PC-9 (cell line): Measurements from ENCODE around the gene DISC1. TPM values are rescaled to one million over a fixed set of nuclear protein-coding genes. Genes with fewer than 3 reads are reported as not detected.

Experiments used
- BruUV-seq: library from RNA; stranded (reverse); fragments of 400-500 nt; replicated peaks from 2 replicates; lab custom pipeline; 2021; lab: Mats Ljungman, UMichigan
- CTCF ChIA-PET: fragments of 300-600 bp; sonication (Branson Sonifier 250); formaldehyde crosslinking; loops from one replicate; lab custom pipeline; 2022; ENCODE audit warnings: antibody characterized with exemption; lab: Charles Lee
- POLR2A ChIA-PET: fragments of 300-600 bp; sonication (Branson Sonifier 250); formaldehyde crosslinking; loops from one replicate; lab custom pipeline; 2022; ENCODE audit warnings: antibody characterized with exemption; ENCODE audit not compliant: unreplicated experiment; lab: Charles Lee
- DNase-seq, 2 experiments: peaks; one replicate each; pipeline versions ENCODE4 v3.0.0 to v3.0.0-alpha.2; 2015 to 2022; ENCODE audit warnings: mixed read lengths in 1 of 2
- H2AFZ ChIP-seq: fragments of 200-600 bp; sonication (generic); 2 replicates; pipeline ENCODE4 v1.8.1; 2017; ENCODE audit warnings: antibody characterized with exemption
- H3F3A ChIP-seq: fragments of 200-600 bp; sonication (generic); 2 replicates; pipeline ENCODE4 v1.8.1; 2017; ENCODE audit warnings: antibody characterized with exemption, mild to moderate bottlenecking, low read depth; ENCODE audit not compliant: insufficient read depth
- H3K27ac ChIP-seq: fragments of 200-600 bp; sonication (generic); 2 replicates; pipeline ENCODE4 v1.6.1; 2016; ENCODE audit warnings: mixed run types
- H3K27me3 ChIP-seq: fragments of 200-600 bp; sonication (generic); 2 replicates; pipeline ENCODE4 v1.6.1; 2016; ENCODE audit warnings: low read depth, mixed run types; ENCODE audit not compliant: insufficient read depth
- H3K36me3 ChIP-seq: fragments of 200-600 bp; sonication (generic); 2 replicates; pipeline ENCODE4 v1.6.1; 2016; ENCODE audit warnings: low read depth, mixed run types
- H3K4me1 ChIP-seq: fragments of 200-600 bp; sonication (generic); replicated peaks from 2 replicates; pipeline ENCODE4 v1.6.1; 2016; ENCODE audit warnings: mixed run types; ENCODE audit not compliant: insufficient read depth
- H3K4me2 ChIP-seq: fragments of 200-600 bp; sonication (generic); 2 replicates; pipeline ENCODE4 v1.6.1; 2017; ENCODE audit warnings: mixed run types
- H3K4me3 ChIP-seq: fragments of 200-600 bp; sonication (generic); 2 replicates; pipeline ENCODE4 v1.6.1; 2016; ENCODE audit warnings: mixed run types
- H3K79me2 ChIP-seq: fragments of 200-600 bp; sonication (generic); 2 replicates; pipeline ENCODE4 v1.6.1; 2017; ENCODE audit warnings: low read depth, mixed run types
- H3K9me2 ChIP-seq: fragments of 200-600 bp; sonication (generic); 2 replicates; pipeline ENCODE4 v1.8.1; 2017; ENCODE audit warnings: mild to moderate bottlenecking; ENCODE audit not compliant: insufficient read depth
- H3K9me3 ChIP-seq: fragments of 200-600 bp; sonication (generic); 2 replicates; pipeline ENCODE4 v1.8.1; 2016; ENCODE audit warnings: low read depth; ENCODE audit not compliant: insufficient read depth
- H4K20me1 ChIP-seq: fragments of 200-600 bp; sonication (generic); 2 replicates; pipeline ENCODE4 v1.8.1; 2017; ENCODE audit not compliant: insufficient read depth
- EZH2 ChIP-seq: fragments of 200-600 bp; sonication (generic); IDR thresholded peaks from 2 replicates; pipeline ENCODE4 v1.8.0; 2017; ENCODE audit warnings: antibody characterized with exemption, low read depth
- intact Hi-C: fragments of 100-400 bp; cut with micrococcal nuclease; formaldehyde crosslinking; loops from one replicate; pipeline ENCODE4 v1.10.0; 2022; ENCODE audit not compliant: unreplicated experiment
- total RNA-seq: library from RNA; stranded (reverse); gene quantifications from 2 replicates; pipeline ENCODE4 v1.2.3, GENCODE V29; 2021
- TF ChIP-seq, protein P1 (sequence below): fragments of 200-600 bp; sonication (generic); conservative IDR thresholded peaks from 2 replicates; pipeline ENCODE4 v1.6.1; 2017; ENCODE audit warnings: mixed run types, antibody characterized with exemption, mild to moderate bottlenecking, moderate library complexity

The DISC1 gene
- total RNA-seq, 1 experiment from 2014 or later: 7.4 TPM

DNA sequence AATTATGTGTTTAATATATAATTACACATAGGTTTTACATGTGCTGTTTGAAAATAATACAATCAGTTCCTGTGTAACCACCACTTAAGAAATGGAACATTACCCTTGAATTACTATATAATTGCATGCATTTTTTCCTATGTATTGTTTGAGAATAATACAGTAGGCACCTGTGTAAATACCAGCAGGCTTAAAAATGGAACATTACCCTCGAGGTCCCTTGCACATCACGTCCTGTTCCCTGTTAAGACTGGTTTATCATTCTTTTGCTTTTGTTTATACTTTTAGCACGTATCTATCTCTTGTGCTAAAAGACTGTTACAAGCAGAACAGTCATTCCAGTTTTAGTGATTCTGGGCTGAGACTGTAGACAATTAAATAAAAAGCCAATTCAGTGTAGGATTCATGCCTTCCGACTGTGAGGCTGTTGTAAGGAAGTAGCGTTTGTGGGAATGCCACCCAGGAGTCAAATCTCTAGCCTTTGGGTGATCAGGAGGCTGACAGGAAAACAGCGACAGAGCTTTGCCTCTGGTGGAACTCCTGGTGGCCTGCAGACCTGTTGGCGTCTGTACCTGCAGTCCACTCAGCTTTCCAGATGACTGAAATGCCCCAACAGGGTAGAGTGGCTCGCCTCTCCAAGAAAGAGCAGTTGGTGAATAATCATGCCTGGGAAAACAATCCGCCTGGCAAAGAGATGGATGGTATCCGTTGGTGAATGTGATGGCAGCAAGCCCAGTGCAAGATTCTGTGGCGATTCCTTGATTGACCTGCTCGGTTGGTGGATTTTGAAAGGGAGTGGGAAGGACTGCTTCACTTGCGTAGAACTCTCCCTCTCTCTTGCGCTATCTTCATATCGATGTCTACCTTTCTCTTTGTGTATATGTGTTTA is 58.0 kb downstream of the DISC1 start:
- Histone ChIP-seq H3K27me3 (no peaks in the 10 kb centered on the region), H3K27ac (no peak overlapping the region), H4K20me1 (no peaks in the 10 kb centered on the region; the same call in 1 of the 2 replicates), H3F3A (no peaks in the 10 kb centered on the region), H3K4me3 (no peak overlapping the region), H3K9me2 (no peaks in the 10 kb centered on the region), H3K4me1 (no peaks in the 10 kb centered on the region), H2AFZ (no peak overlapping the region), H3K9me3 (0 out of 2 replicates have a peak, but pooled peaks cover 2% of the 10 kb centered on the region), H3K36me3 (no peaks in the 10 kb centered on the region), H3K79me2 (no peaks in the 10 kb centered on the region), H3K4me2 (no peak overlapping the region)
- ChIA-PET POLR2A (no interaction called here), CTCF (no interaction called here)
- intact Hi-C loops: loop anchor here (5.0 kb wide), 1 partner anchor 127 kb away; no protein-coding TSS in a partner anchor
- no peak for DNase-seq
- TF ChIP-seq EZH2: no peak
- TF ChIP-seq, protein P1, sequence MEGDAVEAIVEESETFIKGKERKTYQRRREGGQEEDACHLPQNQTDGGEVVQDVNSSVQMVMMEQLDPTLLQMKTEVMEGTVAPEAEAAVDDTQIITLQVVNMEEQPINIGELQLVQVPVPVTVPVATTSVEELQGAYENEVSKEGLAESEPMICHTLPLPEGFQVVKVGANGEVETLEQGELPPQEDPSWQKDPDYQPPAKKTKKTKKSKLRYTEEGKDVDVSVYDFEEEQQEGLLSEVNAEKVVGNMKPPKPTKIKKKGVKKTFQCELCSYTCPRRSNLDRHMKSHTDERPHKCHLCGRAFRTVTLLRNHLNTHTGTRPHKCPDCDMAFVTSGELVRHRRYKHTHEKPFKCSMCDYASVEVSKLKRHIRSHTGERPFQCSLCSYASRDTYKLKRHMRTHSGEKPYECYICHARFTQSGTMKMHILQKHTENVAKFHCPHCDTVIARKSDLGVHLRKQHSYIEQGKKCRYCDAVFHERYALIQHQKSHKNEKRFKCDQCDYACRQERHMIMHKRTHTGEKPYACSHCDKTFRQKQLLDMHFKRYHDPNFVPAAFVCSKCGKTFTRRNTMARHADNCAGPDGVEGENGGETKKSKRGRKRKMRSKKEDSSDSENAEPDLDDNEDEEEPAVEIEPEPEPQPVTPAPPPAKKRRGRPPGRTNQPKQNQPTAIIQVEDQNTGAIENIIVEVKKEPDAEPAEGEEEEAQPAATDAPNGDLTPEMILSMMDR: no peak
- BruUV-seq: no TSS peak

DNA sequence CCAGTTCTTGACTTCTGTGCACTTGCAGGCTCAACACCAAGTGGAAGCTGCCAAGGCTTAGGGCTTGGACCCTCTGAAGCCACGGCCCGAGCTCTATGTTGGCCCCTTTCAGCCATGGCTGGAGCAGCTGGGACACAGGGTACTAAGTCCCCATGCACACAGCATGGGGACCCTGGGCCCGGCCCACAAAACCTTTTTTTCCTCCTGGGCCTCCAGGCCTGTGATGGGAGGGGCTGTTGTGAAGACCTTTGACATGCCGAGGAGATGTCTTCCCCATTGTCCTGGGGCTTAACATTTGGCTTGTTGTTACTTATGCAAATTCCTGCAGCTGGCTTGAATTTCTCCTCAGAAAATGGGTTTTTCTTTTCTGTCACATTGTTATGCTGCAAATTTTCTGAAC is 59.8 kb downstream of the DISC1 start:
- TF ChIP-seq, protein P1: no peak
- TF ChIP-seq EZH2: no peak
- POLR2A ChIA-PET: no interaction called here
- no TSS peak for BruUV-seq

DNA sequence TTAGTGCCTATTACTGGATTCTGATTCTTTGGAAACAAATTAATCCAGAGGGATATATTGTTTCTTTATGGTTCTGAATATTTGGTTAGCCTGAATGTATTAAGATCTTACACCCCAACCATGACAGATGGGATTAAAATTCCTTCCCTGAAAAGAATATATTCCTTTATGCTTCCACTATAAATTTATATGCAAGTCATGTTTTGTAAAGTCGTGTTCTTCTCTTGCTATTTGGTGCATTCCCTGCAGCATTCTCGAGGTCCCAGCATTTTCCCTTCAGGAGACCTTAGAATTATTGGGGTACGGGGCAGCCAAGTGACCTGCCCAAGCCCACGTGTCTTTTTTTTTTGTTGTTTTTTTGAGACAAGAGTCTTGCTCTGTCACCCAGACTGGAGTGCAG is 62.4 kb downstream of the DISC1 start:
- TF ChIP-seq, protein P1: no peak
- TF ChIP-seq EZH2: no peak
- Histone ChIP-seq H3K79me2 (no peaks in the 10 kb centered on the region), H3K27me3 (no peaks in the 10 kb centered on the region), H3K9me2 (no peaks in the 10 kb centered on the region), H3F3A (no peaks in the 10 kb centered on the region), H4K20me1 (no peaks in the 10 kb centered on the region), H3K27ac (no peak overlapping the region), H3K4me3 (no peak overlapping the region), H3K9me3 (0 out of 2 replicates have a peak, but pooled peaks cover 2% of the 10 kb centered on the region), H3K4me1 (no peaks in the 10 kb centered on the region), H3K36me3 (no peaks in the 10 kb centered on the region), H3K4me2 (no peak overlapping the region), H2AFZ (no peak overlapping the region)
- intact Hi-C loops: loop anchor here (5.0 kb wide), 1 partner anchor 132 kb away; no protein-coding TSS in a partner anchor
- BruUV-seq: no TSS peak
- POLR2A ChIA-PET: no interaction called here
- DNase-seq: no peak
- CTCF ChIA-PET: no interaction called here

More for the DNA sequence above, 59.8 kb downstream of the DISC1 start:
- H3K36me3 ChIP-seq: no peaks in the 10 kb centered on the region
- H3K9me2 ChIP-seq: no peaks in the 10 kb centered on the region
- H3K27me3 ChIP-seq: no peaks in the 10 kb centered on the region
- intact Hi-C loops: loop anchor here (5.0 kb wide), 1 partner anchor 129 kb away; no protein-coding TSS in a partner anchor
- no peak overlapping the region for H2AFZ ChIP-seq
- H3F3A ChIP-seq: no peaks in the 10 kb centered on the region
- no peak for DNase-seq
- no peak overlapping the region for H3K27ac ChIP-seq
- H4K20me1 ChIP-seq: no peaks in the 10 kb centered on the region
- H3K9me3 ChIP-seq: 0 out of 2 replicates have a peak, but pooled peaks cover 2% of the 10 kb centered on the region
- H3K4me2 ChIP-seq: no peak overlapping the region
- no peak overlapping the region for H3K4me3 ChIP-seq
- H3K4me1 ChIP-seq: no peaks in the 10 kb centered on the region
- CTCF ChIA-PET: no interaction called here
- no peaks in the 10 kb centered on the region for H3K79me2 ChIP-seq
